Keratinocyte (primary cell): ENCODE data around the gene EMX1.

Source experiments
- EZH2 ChIP-seq: IDR thresholded peaks from one replicate; pipeline ENCODE4 v1.6.1; 2012; ENCODE audit warnings: inconsistent platforms, mild to moderate bottlenecking, low read length, moderate library complexity
- TF ChIP-seq, protein P1 (sequence below), 3 experiments: IDR thresholded peaks in 1 of 3; conservative IDR thresholded peaks in 1 of 3; optimal IDR thresholded peaks in 1 of 3; 2 replicates in 2 of 3; 3 replicates in 1 of 3; pipeline versions ENCODE3 to v1.5.1; 2011; ENCODE audit warnings: low read length in 3 of 3, mild to moderate bottlenecking in 3 of 3, moderate library complexity in 2 of 3, control low read depth in 1 of 3, inconsistent platforms in 1 of 3; ENCODE audit not compliant: insufficient read depth in 2 of 3; ENCODE audit errors: extremely low read depth in 1 of 3

DNA sequence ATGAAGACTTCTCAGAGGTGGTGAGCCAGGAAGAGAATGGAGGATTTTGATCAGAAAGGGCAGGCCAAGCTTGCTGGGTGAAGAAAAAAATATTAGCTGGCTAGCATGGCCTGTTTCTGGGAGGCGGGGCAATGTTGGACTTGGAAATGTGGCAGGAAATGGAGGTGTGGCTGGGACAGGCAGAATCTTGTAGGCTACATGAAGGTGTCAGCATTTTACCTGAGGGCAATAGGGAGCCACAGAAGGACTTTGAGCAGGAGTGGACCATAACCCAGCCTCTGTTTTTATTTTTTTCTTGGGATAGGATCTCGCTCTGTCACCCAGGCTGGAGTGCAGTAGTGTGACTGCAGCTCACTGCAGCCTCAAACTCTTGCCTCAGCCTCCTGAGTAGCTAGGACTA lies 31.7 kb downstream of the EMX1 start:
- no peak for TF ChIP-seq EZH2
- TF ChIP-seq, protein P1, sequence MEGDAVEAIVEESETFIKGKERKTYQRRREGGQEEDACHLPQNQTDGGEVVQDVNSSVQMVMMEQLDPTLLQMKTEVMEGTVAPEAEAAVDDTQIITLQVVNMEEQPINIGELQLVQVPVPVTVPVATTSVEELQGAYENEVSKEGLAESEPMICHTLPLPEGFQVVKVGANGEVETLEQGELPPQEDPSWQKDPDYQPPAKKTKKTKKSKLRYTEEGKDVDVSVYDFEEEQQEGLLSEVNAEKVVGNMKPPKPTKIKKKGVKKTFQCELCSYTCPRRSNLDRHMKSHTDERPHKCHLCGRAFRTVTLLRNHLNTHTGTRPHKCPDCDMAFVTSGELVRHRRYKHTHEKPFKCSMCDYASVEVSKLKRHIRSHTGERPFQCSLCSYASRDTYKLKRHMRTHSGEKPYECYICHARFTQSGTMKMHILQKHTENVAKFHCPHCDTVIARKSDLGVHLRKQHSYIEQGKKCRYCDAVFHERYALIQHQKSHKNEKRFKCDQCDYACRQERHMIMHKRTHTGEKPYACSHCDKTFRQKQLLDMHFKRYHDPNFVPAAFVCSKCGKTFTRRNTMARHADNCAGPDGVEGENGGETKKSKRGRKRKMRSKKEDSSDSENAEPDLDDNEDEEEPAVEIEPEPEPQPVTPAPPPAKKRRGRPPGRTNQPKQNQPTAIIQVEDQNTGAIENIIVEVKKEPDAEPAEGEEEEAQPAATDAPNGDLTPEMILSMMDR (optimal IDR thresholded peaks at IDR 0.05 in 1 of 3, IDR thresholded peaks at IDR 0.05 in 1 of 3, conservative IDR thresholded peaks at IDR 0.05 in 1 of 3; ENCODE audit: extremely low read depth in 1 of 3, insufficient read depth in 2 of 3, low read length in 3 of 3) = no peak
